ENCODE results near the gene WDFY3.

WDFY3 gene

GRCh38 chr4:84938316-84938715 lies 28.2 kb downstream of the WDFY3 start:
- Histone ChIP-seq H3K9me2 (ENCODE audit: low read depth, low read length) (no peaks in the 10 kb centered on the region), H3K4me3 (ENCODE audit: low read depth, low read length, poor library complexity, severe bottlenecking) (no peak overlapping the region), H3K36me3 (ENCODE audit: insufficient read depth, low read length) (no peaks in the 10 kb centered on the region), H3K4me1 (ENCODE audit: insufficient read depth, low read length, severe bottlenecking) (no peaks in the 10 kb centered on the region), H3K9me3 (ENCODE audit: low read length) (no peaks in the 10 kb centered on the region), H3K4me2 (ENCODE audit: low read length) (no peak overlapping the region), H3K27ac (ENCODE audit: low read depth, low read length, poor library complexity, severe bottlenecking) (no peak overlapping the region), H2AFZ (ENCODE audit: low read length) (no peak overlapping the region), H3F3A (ENCODE audit: insufficient read depth, low read length) (no peaks in the 10 kb centered on the region), H3K9ac (ENCODE audit: low read length) (no peak overlapping the region), H3K79me2 (ENCODE audit: insufficient read depth, low read length) (no peaks in the 10 kb centered on the region), H4K20me1 (ENCODE audit: insufficient read depth, low read length) (no peaks in the 10 kb centered on the region), H3K27me3 (ENCODE audit: insufficient read depth, low read length) (no peaks in the 10 kb centered on the region)
- TF ChIP-seq CTCF (IDR thresholded peaks at IDR 0.05; ENCODE audit: low read length) = no peak
- no peak for TF ChIP-seq EZH2 (IDR thresholded peaks at IDR 0.05; ENCODE audit: borderline replicate concordance, low read length)

- H3K4me2 ChIP-seq (ENCODE audit: low read length) = no peak overlapping the region
- H3K79me2 ChIP-seq (ENCODE audit: insufficient read depth, low read length) = no peaks in the 10 kb centered on the region
Observed at GRCh38 chr4:84937381-84937977, 29.0 kb downstream of the WDFY3 start.

GRCh38 chr4:84936123-84936522 lies 30.4 kb downstream of the WDFY3 start:
- Histone ChIP-seq H3K4me1 (ENCODE audit: insufficient read depth, low read length, severe bottlenecking) (no peaks in the 10 kb centered on the region), H3K27me3 (ENCODE audit: insufficient read depth, low read length) (no peaks in the 10 kb centered on the region), H3K9me2 (ENCODE audit: low read depth, low read length) (no peaks in the 10 kb centered on the region), H3K4me2 (ENCODE audit: low read length) (no peak overlapping the region), H3F3A (ENCODE audit: insufficient read depth, low read length) (no peaks in the 10 kb centered on the region), H3K4me3 (ENCODE audit: low read depth, low read length, poor library complexity, severe bottlenecking) (no peak overlapping the region), H2AFZ (ENCODE audit: low read length) (no peak overlapping the region), H3K27ac (ENCODE audit: low read depth, low read length, poor library complexity, severe bottlenecking) (no peak overlapping the region), H3K36me3 (ENCODE audit: insufficient read depth, low read length) (no peaks in the 10 kb centered on the region), H3K9ac (ENCODE audit: low read length) (no peak overlapping the region), H3K9me3 (ENCODE audit: low read length) (no peaks in the 10 kb centered on the region), H3K79me2 (ENCODE audit: insufficient read depth, low read length) (no peaks in the 10 kb centered on the region), H4K20me1 (ENCODE audit: insufficient read depth, low read length) (no peaks in the 10 kb centered on the region)
- no peak for TF ChIP-seq EZH2 (IDR thresholded peaks at IDR 0.05; ENCODE audit: borderline replicate concordance, low read length)
- no peak for TF ChIP-seq CTCF (IDR thresholded peaks at IDR 0.05; ENCODE audit: low read length)

More at GRCh38 chr4:84937381-84937977, 29.0 kb downstream of the WDFY3 start:
- Histone ChIP-seq H3K9ac (ENCODE audit: low read length) (no peak overlapping the region), H3K9me3 (ENCODE audit: low read length) (no peaks in the 10 kb centered on the region), H3F3A (ENCODE audit: insufficient read depth, low read length) (no peaks in the 10 kb centered on the region), H3K36me3 (ENCODE audit: insufficient read depth, low read length) (no peaks in the 10 kb centered on the region), H2AFZ (ENCODE audit: low read length) (no peak overlapping the region), H3K9me2 (ENCODE audit: low read depth, low read length) (no peaks in the 10 kb centered on the region), H3K4me1 (ENCODE audit: insufficient read depth, low read length, severe bottlenecking) (no peaks in the 10 kb centered on the region), H3K4me3 (ENCODE audit: low read depth, low read length, poor library complexity, severe bottlenecking) (no peak overlapping the region), H3K27me3 (ENCODE audit: insufficient read depth, low read length) (no peaks in the 10 kb centered on the region), H4K20me1 (ENCODE audit: insufficient read depth, low read length) (no peaks in the 10 kb centered on the region), H3K27ac (ENCODE audit: low read depth, low read length, poor library complexity, severe bottlenecking) (no peak overlapping the region)
- no peak for TF ChIP-seq EZH2 (IDR thresholded peaks at IDR 0.05; ENCODE audit: borderline replicate concordance, low read length)
- no peak for TF ChIP-seq CTCF (IDR thresholded peaks at IDR 0.05; ENCODE audit: low read length)
